ENCODE measurements around the gene PPIE.

DNA sequence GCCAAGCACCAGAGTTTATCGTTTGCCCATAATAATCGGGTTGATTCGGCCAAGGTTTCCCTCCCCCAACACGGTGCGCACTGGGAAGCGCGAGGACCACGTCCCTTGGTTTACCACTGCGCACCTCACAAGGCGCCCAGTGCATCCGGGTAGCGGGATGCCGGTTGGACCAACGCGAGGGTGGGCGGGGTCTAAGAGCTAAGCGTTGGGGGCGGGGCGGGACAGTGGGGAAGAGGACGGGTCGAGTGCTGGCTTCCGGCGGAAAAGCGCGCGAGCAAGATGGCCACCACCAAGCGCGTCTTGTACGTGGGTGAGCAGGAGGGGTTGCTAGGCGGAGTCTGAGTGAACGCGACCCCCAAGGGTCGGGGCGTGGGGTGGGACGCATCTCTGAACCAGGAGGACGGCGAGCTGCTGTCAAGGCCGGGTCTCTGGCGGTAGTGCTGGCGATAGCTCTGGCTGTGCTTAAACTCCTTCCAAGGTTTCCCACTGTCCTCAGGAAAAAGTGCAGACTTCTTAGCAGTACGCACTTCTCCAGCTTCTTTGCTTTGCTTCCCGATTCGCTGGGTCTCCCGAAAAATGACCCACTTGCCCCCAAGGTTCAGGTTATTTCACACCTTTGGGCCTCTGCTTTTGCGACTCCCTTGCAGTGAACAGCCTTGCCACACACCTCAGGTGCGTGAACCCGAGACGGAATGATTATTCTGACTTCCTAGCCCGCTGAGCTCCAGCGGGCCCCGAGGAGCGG lies at the start of gene PPIE:
- TF ChIP-seq, protein P1, sequence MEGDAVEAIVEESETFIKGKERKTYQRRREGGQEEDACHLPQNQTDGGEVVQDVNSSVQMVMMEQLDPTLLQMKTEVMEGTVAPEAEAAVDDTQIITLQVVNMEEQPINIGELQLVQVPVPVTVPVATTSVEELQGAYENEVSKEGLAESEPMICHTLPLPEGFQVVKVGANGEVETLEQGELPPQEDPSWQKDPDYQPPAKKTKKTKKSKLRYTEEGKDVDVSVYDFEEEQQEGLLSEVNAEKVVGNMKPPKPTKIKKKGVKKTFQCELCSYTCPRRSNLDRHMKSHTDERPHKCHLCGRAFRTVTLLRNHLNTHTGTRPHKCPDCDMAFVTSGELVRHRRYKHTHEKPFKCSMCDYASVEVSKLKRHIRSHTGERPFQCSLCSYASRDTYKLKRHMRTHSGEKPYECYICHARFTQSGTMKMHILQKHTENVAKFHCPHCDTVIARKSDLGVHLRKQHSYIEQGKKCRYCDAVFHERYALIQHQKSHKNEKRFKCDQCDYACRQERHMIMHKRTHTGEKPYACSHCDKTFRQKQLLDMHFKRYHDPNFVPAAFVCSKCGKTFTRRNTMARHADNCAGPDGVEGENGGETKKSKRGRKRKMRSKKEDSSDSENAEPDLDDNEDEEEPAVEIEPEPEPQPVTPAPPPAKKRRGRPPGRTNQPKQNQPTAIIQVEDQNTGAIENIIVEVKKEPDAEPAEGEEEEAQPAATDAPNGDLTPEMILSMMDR (IDR thresholded peaks at IDR 0.05; ENCODE audit: low read length): no peak
- TF ChIP-seq EZH2 (optimal IDR thresholded peaks at IDR 0.05; ENCODE audit: low read depth, low read length) (no peak), EZH2phosphoT487 (IDR thresholded peaks at IDR 0.05; ENCODE audit: low read length) (no peak)

Measured in MM.1S (cell line).